ENCODE results near the gene SMYD1.

DNA sequence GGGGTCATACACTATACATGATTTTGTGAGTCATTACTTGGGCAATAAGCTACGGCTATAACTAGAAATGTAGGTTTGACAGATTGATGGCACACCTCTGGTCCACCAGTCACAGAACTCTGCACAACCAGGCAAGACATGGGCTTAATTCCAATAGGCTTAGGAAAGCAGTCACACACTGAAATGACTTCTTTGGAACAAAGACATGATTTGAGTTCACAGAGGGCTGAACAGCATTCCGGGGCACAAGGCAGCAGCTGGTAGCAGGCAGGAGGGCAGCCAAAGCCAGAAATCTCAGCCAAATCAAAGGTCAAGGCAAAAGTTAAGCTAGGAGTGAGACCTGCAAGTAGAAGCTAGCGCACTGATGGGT, 32.8 kb downstream of the SMYD1 start:
- no peak for TF ChIP-seq POLR2AphosphoS5 (IDR thresholded peaks at IDR 0.05; ENCODE audit: insufficient read depth, low read depth, low read length)
- no peak for TF ChIP-seq CTCF (IDR thresholded peaks at IDR 0.05; ENCODE audit: extremely low read depth in 1 of 2, insufficient read depth in 1 of 2, low read depth in 1 of 2, low read length in 2 of 2)
- TF ChIP-seq POLR2A (IDR thresholded peaks at IDR 0.05; ENCODE audit: low read depth, low read length) = no peak
- no peak for TF ChIP-seq GATA2 (IDR thresholded peaks at IDR 0.05; ENCODE audit: insufficient read depth, insufficient read length, low read depth, low read length)
- no peak for TF ChIP-seq EZH2 (IDR thresholded peaks at IDR 0.05; ENCODE audit: borderline replicate concordance, low read depth, low read length, severe bottlenecking)
- TF ChIP-seq MYC (IDR thresholded peaks at IDR 0.05; ENCODE audit: low read depth, low read length) = no peak
